GM19351 (cell line): ENCODE measurements around the gene HSPB8.

Experiments used
- ATAC-seq: cut with Tn5 transposase; IDR thresholded peaks from one replicate; pipeline ENCODE4 v1.9.1; 2021; ENCODE audit warnings: mild to moderate bottlenecking, moderate library complexity; ENCODE audit not compliant: unreplicated experiment

HSPB8 gene

GRCh38 chr12:119169150-119169549, 9.6 kb upstream of the HSPB8 start:
- ATAC-seq: no peak

GRCh38 chr12:119171291-119171690, 7.4 kb upstream of the HSPB8 start:
- ATAC-seq: no peak

- no peak for ATAC-seq
These were observed 6.9 kb upstream of the HSPB8 start for GRCh38 chr12:119171691-119172425.

DNA sequence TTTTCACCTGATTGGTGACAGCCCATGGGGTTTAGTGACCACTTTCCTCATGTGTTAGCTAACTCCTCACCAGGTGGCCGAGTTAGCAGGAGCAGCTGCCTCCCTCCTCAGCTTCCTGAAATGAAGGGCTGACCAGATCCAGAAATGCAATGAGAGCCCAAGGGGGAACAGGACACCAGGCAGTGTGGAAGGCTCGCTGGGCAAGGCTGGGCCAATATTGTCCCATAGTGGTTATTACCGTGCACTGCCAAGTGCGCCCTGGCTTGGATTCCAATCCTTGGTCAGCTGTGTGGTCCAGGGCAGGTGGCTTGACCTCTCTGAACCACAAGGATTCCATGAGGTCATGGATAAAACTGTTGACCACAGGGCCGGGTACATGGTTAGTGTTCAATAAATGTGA, 3.6 kb upstream of the HSPB8 start:
- ATAC-seq: no peak

- ATAC-seq: no peak
These were observed 2.3 kb upstream of the HSPB8 start for GRCh38 chr12:119176267-119177055.

DNA sequence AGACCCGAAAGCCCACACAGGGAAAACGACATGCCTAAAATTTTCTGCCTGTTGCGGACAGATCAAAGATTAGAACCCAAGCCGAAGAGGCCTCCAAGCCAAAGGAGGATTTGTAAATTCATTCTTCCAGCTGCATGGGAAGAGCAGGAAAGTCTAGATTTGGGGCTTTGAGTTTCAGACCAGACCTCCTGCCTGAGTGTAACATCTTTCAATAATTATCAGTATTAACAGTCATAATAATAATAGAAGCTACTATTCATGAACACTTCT, 1.7 kb upstream of the HSPB8 start:
- ATAC-seq: no peak

DNA sequence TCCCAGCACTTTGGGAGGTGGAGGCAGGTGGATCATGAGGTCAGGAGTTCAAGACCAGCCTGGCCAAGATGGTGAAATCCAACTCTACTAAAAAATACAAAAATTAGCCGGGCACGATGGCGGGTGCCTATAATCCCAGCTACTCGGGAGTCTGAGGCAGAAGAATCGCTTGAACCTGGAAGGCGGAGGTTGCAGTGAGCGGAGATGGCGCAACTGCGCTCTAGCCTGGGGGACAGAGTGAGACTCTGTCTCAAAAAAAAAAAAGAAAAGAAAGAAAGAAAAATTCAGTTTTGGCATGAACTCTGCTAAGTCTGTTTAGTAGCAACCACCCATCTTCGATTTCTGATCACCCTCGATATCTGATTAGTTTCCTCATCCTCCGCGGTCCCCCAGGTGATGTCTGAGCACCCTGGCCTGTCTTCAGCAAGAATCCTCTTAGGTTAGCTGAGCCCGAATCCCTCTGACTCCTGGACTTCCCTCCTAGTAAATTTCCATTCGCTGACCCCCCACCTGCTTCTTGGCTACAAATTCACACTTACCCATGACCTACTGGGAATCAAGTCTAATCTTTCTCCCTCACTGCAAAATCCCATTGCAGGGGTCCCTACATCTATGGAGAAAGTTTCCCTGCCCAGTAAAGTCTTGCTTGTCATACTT, 879 bp upstream of the HSPB8 start:
- ATAC-seq: no peak

DNA sequence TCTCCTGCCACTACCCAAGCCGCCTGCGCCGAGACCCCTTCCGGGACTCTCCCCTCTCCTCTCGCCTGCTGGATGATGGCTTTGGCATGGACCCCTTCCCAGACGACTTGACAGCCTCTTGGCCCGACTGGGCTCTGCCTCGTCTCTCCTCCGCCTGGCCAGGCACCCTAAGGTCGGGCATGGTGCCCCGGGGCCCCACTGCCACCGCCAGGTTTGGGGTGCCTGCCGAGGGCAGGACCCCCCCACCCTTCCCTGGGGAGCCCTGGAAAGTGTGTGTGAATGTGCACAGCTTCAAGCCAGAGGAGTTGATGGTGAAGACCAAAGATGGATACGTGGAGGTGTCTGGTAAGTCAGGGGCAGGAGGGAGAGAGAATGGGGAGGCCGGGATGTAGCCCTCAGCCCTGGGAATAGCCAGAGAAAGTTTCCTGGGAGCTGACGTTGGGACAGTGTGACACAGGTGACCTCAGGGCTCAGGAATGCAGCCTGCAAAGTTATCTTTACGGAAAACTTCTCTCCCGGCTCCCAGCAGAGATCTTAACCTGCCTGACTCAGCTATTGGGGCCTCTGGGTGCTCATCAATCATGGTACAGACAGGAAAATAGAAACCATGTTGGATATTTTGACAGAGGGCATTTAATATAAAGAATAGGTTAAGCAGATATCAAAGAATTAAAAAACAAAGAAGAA, 747 bp downstream of the HSPB8 start:
- no peak for ATAC-seq

- no peak for ATAC-seq
These were observed 1.8 kb downstream of the HSPB8 start for GRCh38 chr12:119180380-119181040.

DNA sequence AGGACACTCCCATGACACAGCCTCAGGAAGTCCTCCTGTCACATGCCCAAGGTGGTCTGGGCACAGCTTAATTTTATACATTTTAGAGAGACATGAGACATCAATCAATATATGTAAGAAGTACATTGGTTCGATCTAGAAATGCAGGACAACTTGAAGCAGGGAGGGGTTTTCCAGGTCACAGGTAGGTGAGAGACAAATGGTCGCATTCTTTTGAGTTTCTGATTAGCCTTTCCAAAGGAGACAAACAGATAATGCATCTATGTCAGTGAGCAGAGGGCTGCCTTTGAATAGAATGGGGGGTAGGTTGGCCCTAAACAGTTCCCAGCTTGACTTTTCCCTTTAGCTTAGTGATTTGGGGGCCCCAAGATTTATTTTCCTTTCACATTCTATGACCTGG, 2.5 kb downstream of the HSPB8 start:
- no peak for ATAC-seq

- ATAC-seq: no peak
These were observed 3.2 kb downstream of the HSPB8 start for GRCh38 chr12:119181944-119182343.

DNA sequence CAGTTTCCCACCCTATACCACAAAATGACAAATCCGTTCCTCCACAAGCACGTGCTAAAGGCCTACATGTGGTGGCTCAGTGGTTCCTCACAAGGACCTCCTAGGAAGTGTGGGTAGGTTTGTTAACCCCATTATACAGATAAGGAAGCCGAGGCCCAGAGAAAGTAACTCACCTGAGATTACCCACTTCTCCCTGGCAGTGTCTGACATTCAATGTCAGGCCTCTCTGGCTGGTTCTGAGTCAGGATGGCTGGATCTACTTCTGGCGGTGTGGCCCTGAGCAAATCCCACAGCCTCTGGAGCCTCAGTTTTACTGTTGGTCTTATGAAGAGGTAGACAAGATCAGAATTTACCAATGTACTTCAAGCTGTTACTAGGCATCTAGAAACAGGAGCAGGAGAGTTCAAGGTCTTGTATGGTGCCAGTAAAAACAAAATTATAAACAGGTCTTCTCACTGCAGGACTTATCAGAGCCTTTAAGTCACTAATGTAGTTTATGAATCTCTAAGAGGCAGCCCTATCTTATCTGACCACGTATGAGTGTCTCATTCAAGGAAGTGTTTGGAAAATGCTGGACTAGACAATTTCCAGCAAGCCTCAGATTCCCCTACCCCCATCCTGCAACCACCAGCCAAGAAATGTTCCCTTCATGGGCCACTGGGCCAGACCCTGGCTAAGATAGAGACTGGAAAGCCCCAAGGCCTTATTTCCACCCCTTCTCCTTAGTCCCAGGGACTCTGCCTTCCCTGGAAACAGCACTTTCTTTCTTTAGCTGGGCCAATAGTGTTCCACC, 4.2 kb downstream of the HSPB8 start:
- no peak for ATAC-seq

GRCh38 chr12:119183942-119184695, 5.4 kb downstream of the HSPB8 start:
- no peak for ATAC-seq

GRCh38 chr12:119195256-119195655, 16.5 kb downstream of the HSPB8 start:
- ATAC-seq: no peak

DNA sequence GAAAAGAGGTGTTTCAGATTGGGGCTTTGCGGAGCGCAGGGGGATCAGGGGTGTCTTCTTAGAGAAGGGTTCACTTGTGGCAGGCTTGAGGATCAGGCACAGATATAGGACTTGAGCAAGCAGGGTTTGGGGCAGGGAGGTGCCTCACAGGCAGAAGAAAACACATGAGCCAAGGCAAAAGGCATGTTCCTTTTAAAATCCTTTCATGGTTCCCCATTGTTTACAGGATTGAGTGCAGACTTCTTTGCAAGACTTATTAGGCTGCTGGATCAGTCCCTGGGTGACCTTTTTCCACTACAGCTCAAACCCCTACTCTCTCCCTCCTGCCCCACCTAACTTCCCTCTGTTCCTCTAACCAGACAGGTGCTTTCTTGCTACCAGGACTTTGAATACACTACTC, 19.7 kb downstream of the HSPB8 start:
- ATAC-seq: no peak

- no peak for ATAC-seq
These were observed 21.9 kb downstream of the HSPB8 start for GRCh38 chr12:119200601-119201000.

- ATAC-seq: no peak
These were observed 23.2 kb downstream of the HSPB8 start for GRCh38 chr12:119201789-119202543.

- no peak for ATAC-seq
These were observed 23.8 kb downstream of the HSPB8 start for GRCh38 chr12:119202544-119202943.

DNA sequence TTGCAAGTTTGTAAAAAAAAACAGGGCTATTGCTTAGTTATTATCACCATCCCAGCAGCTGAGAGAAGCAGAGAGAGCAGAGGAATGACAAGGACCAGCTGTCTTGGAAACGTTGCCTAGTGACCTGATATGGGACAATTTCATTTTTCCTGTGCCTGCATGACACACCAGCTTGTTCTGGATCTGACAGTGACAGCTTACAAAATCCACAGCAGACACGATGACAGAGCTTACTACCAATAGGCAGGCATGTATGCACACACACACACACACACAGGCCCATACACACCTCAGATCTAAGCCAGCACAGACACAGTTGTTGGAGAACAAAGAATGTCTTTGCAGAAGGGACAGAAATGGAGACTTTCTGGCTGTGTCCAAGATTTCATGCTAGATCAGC, 25.4 kb downstream of the HSPB8 start:
- no peak for ATAC-seq
